Measurements from ENCODE around the gene AEBP1. TPM values are rescaled to one million over a fixed set of nuclear protein-coding genes. Genes with fewer than 3 reads are reported as not detected.

Gene AEBP1
- total and polyA plus RNA-seq, 2 experiments from 2014 or later, result 15.1 to 42.0 TPM

GRCh38 chr7:44080686-44081265, 23.4 kb upstream of the AEBP1 start:
- Mint-ChIP-seq H3K4me3 (peak overlapping the region; percentile 80), H3K27me3 (ENCODE audit: insufficient read depth, low read depth, poor library complexity) (peaks cover 29% of the 10 kb centered on the region), H3K4me1 (peaks cover 17% of the 10 kb centered on the region), H3K27ac (no peak overlapping the region), H3K9me3 (no peaks in the 10 kb centered on the region), H3K36me3 (ENCODE audit: low read depth) (peaks cover 26% of the 10 kb centered on the region)
- no peak for ATAC-seq
- TF ChIP-seq CREB1 (CRISPR knock-in tag; IDR thresholded peaks at IDR 0.05; ENCODE audit: low read depth) (no peak), CTCF (conservative IDR thresholded peaks at IDR 0.05; ENCODE audit: low read depth in 2 of 2) (0 out of 4 replicates have a peak, but pooled peaks of 1 of the 2 experiments have one; percentile 5), ZNF462 (CRISPR knock-in tag; IDR thresholded peaks at IDR 0.05) (no peak), ZNF114 (CRISPR knock-in tag; IDR thresholded peaks at IDR 0.05) (no peak)
- peaks cover 7% of the 10 kb centered on the region for H3K4me1 ChIP-seq (ENCODE audit: insufficient read depth)
- no peaks in the 10 kb centered on the region for H3K79me2 ChIP-seq (replicated peaks; ENCODE audit: insufficient read depth)
- H3K4me3 ChIP-seq, result peak overlapping the region; percentile 94; the same call in 1 of the 2 replicates
- H2AFZ ChIP-seq, result no peak overlapping the region
- H3K4me2 ChIP-seq, result peak overlapping the region; percentile 95; the same call in 1 of the 2 replicates
- H4K20me1 ChIP-seq (replicated peaks; ENCODE audit: insufficient read depth), result no peaks in the 10 kb centered on the region
- no peaks in the 10 kb centered on the region for H3K36me3 ChIP-seq (ENCODE audit: insufficient read depth)
- no peak overlapping the region for H3K27ac ChIP-seq (ENCODE audit: low read depth)
- peaks cover 4% of the 10 kb centered on the region; the same call in 1 of the 2 replicates for H3K27me3 ChIP-seq (ENCODE audit: insufficient read depth)
- H3F3A ChIP-seq (replicated peaks; ENCODE audit: low read depth), result no peaks in the 10 kb centered on the region; the same call in 1 of the 2 replicates
- no peaks in the 10 kb centered on the region for H3K9me2 ChIP-seq (ENCODE audit: insufficient read depth)
- no peak for DNase-seq (ENCODE audit: low spot score)
